ENCODE measurements around the gene BSND.

Gene BSND

GRCh38 chr1:54991939-54992338 lies 6.8 kb upstream of the BSND start:
- no peak for DNase-seq (ENCODE audit: low read depth)

GRCh38 chr1:54993140-54993539 lies 5.6 kb upstream of the BSND start:
- DNase-seq (ENCODE audit: low read depth), result no peak

GRCh38 chr1:54994355-54994990 lies 4.3 kb upstream of the BSND start:
- DNase-seq (ENCODE audit: low read depth), result no peak

- DNase-seq (ENCODE audit: low read depth), result no peak
Observed at GRCh38 chr1:54995013-54995760, 3.5 kb upstream of the BSND start.

- no peak for DNase-seq (ENCODE audit: low read depth)
Observed at GRCh38 chr1:54995835-54996234, 2.9 kb upstream of the BSND start.

- peak; percentile 44 for DNase-seq (ENCODE audit: low read depth)
Observed at GRCh38 chr1:54996359-54996868, 2.3 kb upstream of the BSND start.

GRCh38 chr1:54996869-54997710 lies 1.6 kb upstream of the BSND start:
- no peak for DNase-seq (ENCODE audit: low read depth)

- no peak for DNase-seq (ENCODE audit: low read depth)
Observed at GRCh38 chr1:54997711-54997986, 1.1 kb upstream of the BSND start.

GRCh38 chr1:54998100-54998499 lies 633 bp upstream of the BSND start:
- DNase-seq (ENCODE audit: low read depth), result no peak

- DNase-seq (ENCODE audit: low read depth), result no peak
Observed at GRCh38 chr1:55000110-55001085, 1.7 kb downstream of the BSND start.

- DNase-seq (ENCODE audit: low read depth), result no peak
Observed at GRCh38 chr1:55001311-55001710, 2.6 kb downstream of the BSND start.

GRCh38 chr1:55002686-55003085 lies 4.0 kb downstream of the BSND start:
- no peak for DNase-seq (ENCODE audit: low read depth)

GRCh38 chr1:55005351-55006140 lies 6.8 kb downstream of the BSND start:
- no peak for DNase-seq (ENCODE audit: low read depth)

GRCh38 chr1:55006931-55007330 lies 8.2 kb downstream of the BSND start:
- DNase-seq (ENCODE audit: low read depth), result no peak

- DNase-seq (ENCODE audit: low read depth), result peak; percentile 51
Observed at GRCh38 chr1:55007625-55008024, 8.9 kb downstream of the BSND start.

- no peak for DNase-seq (ENCODE audit: low read depth)
Observed at GRCh38 chr1:55010194-55010886, 11.6 kb downstream of the BSND start.

- no peak for DNase-seq (ENCODE audit: low read depth)
Observed at GRCh38 chr1:55010887-55011217, 12.1 kb downstream of the BSND start.

- no peak for DNase-seq (ENCODE audit: low read depth)
Observed at GRCh38 chr1:55012661-55013060, 13.9 kb downstream of the BSND start.

- no peak for DNase-seq (ENCODE audit: low read depth)
Observed at GRCh38 chr1:55015123-55015522, 16.4 kb downstream of the BSND start.

Data from stromal cell of bone marrow (primary cell).